Measurements from ENCODE around the gene ARSI.

ARSI gene

DNA sequence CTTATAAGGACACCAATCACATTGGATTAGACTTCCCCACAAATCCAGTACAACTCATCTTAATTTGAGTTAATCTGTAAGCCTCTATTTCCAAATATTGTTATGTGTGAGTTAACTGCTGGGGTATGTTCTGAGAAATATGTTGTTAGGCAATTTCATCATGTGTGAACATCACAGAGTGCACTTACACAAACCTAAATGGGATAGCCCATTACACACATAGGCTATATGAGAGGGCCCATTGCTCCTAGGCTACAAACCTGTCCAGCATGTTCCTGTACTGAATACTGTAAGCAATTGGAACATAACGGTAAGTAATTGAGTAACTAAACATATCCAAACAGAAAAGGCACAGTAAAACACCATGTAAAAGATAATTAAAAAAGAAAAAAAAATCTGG lies 19.1 kb upstream of the ARSI start:
- TF ChIP-seq JUND (IDR thresholded peaks at IDR 0.05; ENCODE audit: low read depth): no peak
- in situ Hi-C loops (cut with HindIII; ENCODE audit: low pct_unique_long_range_greater_than_20kb, low sequenced_read_pairs): no loop called here
- peak in 1 of 2 experiments; percentile 18 for DNase-seq (ENCODE audit: low read depth in 1 of 2, low spot score in 1 of 2)

DNA sequence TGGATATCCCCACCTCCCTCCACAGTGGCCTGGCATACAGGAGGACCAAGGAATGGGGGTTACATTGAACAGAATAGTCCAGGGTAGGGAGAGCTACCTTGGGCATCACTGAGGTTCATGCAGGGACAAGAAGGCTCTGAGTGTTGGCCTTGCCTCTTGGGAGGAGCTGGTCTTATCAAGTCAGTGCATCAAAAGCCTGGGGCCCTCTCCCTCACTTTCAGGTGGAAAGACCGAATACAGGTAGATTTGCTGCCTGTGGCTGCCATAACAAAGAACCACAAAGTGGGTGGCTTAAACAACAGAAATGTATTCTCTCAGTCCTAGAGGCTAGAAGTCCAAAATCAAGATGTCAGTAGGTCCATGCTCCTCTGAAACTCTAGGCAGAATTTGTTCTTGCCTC lies 18.5 kb upstream of the ARSI start:
- DNase-seq (ENCODE audit: low read depth in 1 of 2, low spot score in 1 of 2): no peak
- no peak for TF ChIP-seq JUND (IDR thresholded peaks at IDR 0.05; ENCODE audit: low read depth)
- in situ Hi-C loops (cut with HindIII; ENCODE audit: low pct_unique_long_range_greater_than_20kb, low sequenced_read_pairs): no loop called here

DNA sequence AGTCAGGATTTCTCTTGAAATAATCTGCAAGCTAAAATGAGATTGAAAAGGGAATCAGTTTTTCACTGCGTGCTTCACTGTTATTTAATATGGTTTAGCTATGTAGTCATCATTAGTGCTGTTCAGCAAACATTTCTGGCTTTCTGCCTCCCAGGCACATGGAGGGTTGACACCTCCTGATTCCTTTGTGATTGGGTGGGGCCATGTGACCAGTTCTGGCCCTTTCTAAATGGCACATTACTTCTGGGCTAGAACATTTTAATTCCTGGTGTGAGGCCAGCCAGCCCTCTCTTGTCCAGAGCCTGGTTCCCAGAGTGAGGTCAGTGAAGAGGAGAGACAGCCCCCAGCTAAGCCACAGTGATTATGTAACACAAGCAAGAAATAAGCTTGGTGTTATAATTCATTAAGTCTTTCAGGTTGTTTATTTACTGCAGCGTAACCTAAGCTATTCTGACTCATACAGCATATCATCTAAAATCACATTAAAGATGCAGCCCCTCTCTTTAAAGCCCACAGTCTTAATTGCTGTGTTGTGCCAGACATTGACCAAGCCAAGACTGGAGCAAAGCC lies 17.4 kb upstream of the ARSI start:
- peak; percentile 53 to 55 for DNase-seq (ENCODE audit: low read depth in 1 of 2, low spot score in 1 of 2)
- in situ Hi-C loops (cut with HindIII; ENCODE audit: low pct_unique_long_range_greater_than_20kb, low sequenced_read_pairs): no loop called here
- TF ChIP-seq JUND (IDR thresholded peaks at IDR 0.05; ENCODE audit: low read depth): no peak

GRCh38 chr5:150319484-150319790 lies 16.7 kb upstream of the ARSI start:
- TF ChIP-seq JUND (IDR thresholded peaks at IDR 0.05; ENCODE audit: low read depth): no peak
- no peak for DNase-seq (ENCODE audit: low read depth in 1 of 2, low spot score in 1 of 2)
- in situ Hi-C loops (cut with HindIII; ENCODE audit: low pct_unique_long_range_greater_than_20kb, low sequenced_read_pairs): no loop called here

GRCh38 chr5:150318613-150319483 lies 16.1 kb upstream of the ARSI start:
- no peak for DNase-seq (ENCODE audit: low read depth in 1 of 2, low spot score in 1 of 2)
- in situ Hi-C loops (cut with HindIII; ENCODE audit: low pct_unique_long_range_greater_than_20kb, low sequenced_read_pairs): no loop called here
- TF ChIP-seq JUND (IDR thresholded peaks at IDR 0.05; ENCODE audit: low read depth): no peak

DNA sequence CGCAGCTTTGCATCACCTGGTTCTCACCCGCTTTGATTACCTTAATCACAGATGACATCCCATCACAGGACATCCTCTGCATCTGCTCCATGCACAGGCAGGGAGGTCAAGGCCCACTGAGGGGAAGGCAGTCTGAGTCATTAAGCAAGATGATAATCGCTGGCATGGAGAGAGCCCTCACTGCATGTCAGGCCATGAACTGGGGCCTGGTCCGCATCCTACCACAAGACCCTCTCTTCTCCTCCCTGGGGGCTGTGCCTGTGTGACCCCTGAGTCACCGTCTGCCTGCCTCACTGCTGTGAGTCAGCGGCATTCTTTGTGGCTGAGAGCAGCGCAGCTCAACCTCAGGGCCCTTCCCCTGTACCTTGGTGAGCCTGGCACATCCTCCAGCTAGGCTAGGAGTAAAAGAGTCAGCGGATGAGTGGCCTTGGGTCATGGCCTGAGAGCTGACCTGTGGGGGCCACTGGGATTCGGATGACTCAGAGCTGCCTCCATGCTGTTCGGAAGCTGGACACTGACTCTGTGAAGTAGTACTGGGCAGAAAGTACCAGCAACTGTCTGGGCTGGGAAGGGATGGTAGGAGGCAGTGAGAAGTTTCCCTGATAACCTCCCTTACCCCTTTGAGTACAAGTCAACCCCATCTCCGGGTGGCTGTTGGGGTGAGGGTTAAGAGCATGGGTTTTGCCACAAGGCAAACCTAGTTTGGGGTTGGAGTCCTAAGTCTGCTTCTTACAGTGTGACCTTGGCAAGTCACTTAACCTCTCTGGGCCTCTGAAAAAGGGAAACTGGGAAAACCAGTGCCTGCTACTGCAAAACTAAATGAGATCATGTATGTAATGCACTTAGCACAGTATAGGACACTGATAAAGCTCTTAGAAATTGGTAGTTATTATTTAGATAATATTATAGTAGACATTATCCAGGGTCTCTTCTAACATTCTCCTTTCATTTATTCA lies 14.6 kb upstream of the ARSI start:
- TF ChIP-seq JUND (IDR thresholded peaks at IDR 0.05; ENCODE audit: low read depth): no peak
- no peak for DNase-seq (ENCODE audit: low read depth in 1 of 2, low spot score in 1 of 2)
- in situ Hi-C loops (cut with HindIII; ENCODE audit: low pct_unique_long_range_greater_than_20kb, low sequenced_read_pairs): no loop called here

DNA sequence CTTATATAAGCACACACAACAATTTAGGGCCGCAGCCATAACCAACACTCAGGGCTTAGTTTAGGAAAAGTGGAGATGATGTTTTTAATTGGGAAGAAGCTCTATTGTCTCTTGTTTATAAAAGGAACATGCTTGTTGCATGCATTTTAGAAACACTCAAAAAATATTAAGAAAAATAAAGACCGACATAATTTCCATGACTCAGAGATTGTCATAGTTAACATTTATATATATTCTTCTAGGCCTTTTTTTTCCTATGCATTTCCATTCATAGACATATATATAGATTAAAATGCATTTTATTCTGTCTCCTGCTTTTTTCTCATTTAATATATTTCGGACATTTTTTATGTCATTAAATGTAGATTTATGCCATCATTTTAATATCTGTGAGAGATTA lies 13.6 kb upstream of the ARSI start:
- DNase-seq (ENCODE audit: low read depth in 1 of 2, low spot score in 1 of 2): no peak
- TF ChIP-seq JUND (IDR thresholded peaks at IDR 0.05; ENCODE audit: low read depth): no peak
- in situ Hi-C loops (cut with HindIII; ENCODE audit: low pct_unique_long_range_greater_than_20kb, low sequenced_read_pairs): no loop called here

DNA sequence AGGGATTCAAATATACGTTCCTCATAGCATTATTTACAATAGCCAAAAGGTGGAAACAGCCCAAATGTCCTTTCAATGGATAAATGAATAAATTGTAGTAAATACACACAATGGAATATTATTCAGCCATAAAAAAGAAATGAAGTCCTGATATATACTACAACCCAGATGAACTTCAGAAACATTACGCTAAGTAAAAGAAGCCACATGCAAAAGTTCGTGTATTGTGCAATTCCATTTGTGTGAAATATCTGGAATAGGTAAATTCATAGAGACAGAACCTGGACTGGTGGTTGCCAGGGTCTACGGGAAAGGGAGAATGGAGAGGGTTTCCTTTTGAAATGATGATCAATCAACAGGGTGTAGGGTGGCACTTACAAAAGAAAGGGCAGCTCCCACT lies 12.5 kb upstream of the ARSI start:
- TF ChIP-seq JUND (IDR thresholded peaks at IDR 0.05; ENCODE audit: low read depth): no peak
- in situ Hi-C loops (cut with HindIII; ENCODE audit: low pct_unique_long_range_greater_than_20kb, low sequenced_read_pairs): no loop called here
- DNase-seq (ENCODE audit: low read depth in 1 of 2, low spot score in 1 of 2): no peak

DNA sequence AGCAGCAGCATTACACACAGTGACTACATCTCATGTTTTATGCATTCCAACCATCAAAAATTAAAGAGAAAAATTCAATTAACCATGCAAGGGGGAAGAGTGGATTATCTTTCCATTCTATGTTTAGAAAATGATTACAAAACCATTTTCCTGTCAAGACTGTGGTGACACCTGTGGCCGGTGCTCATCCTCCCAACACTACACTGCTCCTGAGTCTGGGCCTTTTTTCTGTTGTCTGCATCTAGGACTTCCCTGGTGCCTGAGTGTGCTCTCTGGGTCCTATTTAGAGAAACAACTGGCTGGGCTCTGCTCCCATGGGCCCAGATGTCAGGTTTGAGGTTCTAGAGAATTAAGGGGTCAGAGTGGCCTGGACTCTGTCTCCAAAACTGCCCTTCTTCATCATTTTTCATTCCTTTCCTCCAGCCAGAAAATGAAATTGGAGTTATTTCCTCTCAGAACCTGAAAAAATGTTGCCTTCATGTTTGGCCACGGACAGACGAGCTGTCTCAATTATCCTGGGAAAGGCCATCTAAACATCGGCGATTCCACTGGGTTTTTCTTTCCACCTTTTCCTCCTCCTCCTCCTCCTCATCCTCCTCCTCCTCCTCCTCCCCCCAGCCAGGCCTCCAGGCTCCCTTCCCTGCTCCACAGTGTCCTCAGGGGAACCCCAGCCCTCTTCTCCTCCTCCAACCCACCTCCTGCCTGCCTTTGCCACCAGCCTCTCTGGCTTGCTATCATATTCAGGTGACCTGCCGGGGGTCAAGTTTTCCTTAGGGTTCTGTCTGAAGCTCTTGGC lies 11.4 kb upstream of the ARSI start:
- DNase-seq (ENCODE audit: low read depth in 1 of 2, low spot score in 1 of 2): no peak
- no peak for TF ChIP-seq JUND (IDR thresholded peaks at IDR 0.05; ENCODE audit: low read depth)
- in situ Hi-C loops (cut with HindIII; ENCODE audit: low pct_unique_long_range_greater_than_20kb, low sequenced_read_pairs): no loop called here

DNA sequence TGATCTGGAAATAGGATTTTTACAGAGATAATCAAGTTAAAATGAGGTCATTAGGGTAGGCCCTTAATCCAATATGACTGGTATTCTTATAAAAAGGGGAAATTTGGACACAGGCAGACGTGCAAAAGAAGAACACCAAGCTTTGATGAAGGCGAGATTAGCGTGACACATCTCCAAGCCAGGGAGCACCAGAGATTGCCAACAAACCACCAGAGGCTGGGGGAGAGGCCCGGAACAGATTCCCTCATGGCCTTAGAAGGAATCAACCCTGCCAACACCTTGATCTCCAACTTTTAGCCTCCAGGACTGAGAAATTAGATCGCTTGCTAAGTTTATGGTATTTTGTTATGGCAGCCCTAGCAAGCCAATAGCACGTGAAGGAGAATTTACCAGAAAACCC lies 10.8 kb upstream of the ARSI start:
- no peak for DNase-seq (ENCODE audit: low read depth in 1 of 2, low spot score in 1 of 2)
- in situ Hi-C loops (cut with HindIII; ENCODE audit: low pct_unique_long_range_greater_than_20kb, low sequenced_read_pairs): no loop called here
- no peak for TF ChIP-seq JUND (IDR thresholded peaks at IDR 0.05; ENCODE audit: low read depth)

DNA sequence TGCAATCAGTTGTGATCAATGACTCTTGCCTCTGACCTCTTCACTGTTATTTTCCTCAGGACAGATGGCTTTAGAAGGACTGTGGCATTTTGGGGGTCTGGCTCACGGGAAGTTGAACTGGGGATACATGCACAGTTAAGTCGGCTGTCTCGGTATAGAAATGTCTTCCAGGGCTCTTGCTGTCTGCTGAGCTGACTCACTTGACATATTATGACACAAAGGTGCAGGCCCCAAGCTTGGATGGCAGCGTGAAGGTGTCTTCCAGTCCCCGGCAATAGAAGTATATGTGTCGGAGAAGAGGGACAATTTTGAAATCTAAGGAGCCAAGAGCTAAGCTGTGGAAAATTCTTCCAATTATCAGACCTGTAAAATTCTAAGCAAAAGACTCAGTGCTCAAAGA lies 9.8 kb upstream of the ARSI start:
- in situ Hi-C loops (cut with HindIII; ENCODE audit: low pct_unique_long_range_greater_than_20kb, low sequenced_read_pairs): no loop called here
- no peak for TF ChIP-seq JUND (IDR thresholded peaks at IDR 0.05; ENCODE audit: low read depth)
- DNase-seq (ENCODE audit: low read depth in 1 of 2, low spot score in 1 of 2): no peak

- in situ Hi-C loops (cut with HindIII; ENCODE audit: low pct_unique_long_range_greater_than_20kb, low sequenced_read_pairs): no loop called here
- no peak for DNase-seq (ENCODE audit: low read depth in 1 of 2, low spot score in 1 of 2)
- no peak for TF ChIP-seq JUND (IDR thresholded peaks at IDR 0.05; ENCODE audit: low read depth)
These were observed 8.4 kb upstream of the ARSI start for GRCh38 chr5:150311015-150311692.
